Gastroesophageal sphincter (tissue), 4 donors: ENCODE results near the gene CDH5. TPM values are rescaled to one million over a fixed set of nuclear protein-coding genes. Genes with fewer than 3 reads are reported as not detected.

Experiments
- ATAC-seq: fragments of 150-250 bp; one replicate; pipeline ENCODE4 v1.9.1; 2016; ENCODE audit warnings: mild to moderate bottlenecking, moderate library complexity
- H3K27ac ChIP-seq, 4 donors: fragments of 200-600 bp; sonication (generic) in 3 of 4; 1 replicate in 3 of 4; 2 replicates in 1 of 4; pipeline ENCODE4 v1.5.1; 2016 to 2019
- H3K27me3 ChIP-seq: fragments of 200-600 bp; sonication (generic); one replicate; pipeline ENCODE4 v1.5.1; 2019
- H3K36me3 ChIP-seq, 2 donors: fragments of 200-600 bp; sonication (generic); one replicate each; pipeline ENCODE4 v1.5.1; 2019; ENCODE audit warnings: control low read depth in 1 of 2
- H3K4me1 ChIP-seq, 3 donors: fragments of 200-600 bp; sonication (generic); 1 replicate in 2 of 3; 2 replicates in 1 of 3; pipeline ENCODE4 v1.5.1; 2016 to 2019; ENCODE audit warnings: control low read depth in 2 of 3
- H3K4me3 ChIP-seq, 2 donors: fragments of 200-600 bp; sonication (generic); one replicate each; pipeline ENCODE4 v1.5.1; 2019; ENCODE audit warnings: mild to moderate bottlenecking in 1 of 2, moderate library complexity in 1 of 2
- H3K9me3 ChIP-seq, 3 donors: fragments of 200-600 bp; sonication (generic); one replicate each; pipeline ENCODE4 v1.5.1; 2017 to 2019; ENCODE audit warnings: control low read depth in 2 of 3
- CTCF ChIP-seq, 4 experiments: fragments of 200-600 bp in 2 of 4; fragments of 450-650 bp in 2 of 4; sonication (generic) in 1 of 4; IDR thresholded peaks; one replicate each; pipeline ENCODE4 v1.5.1; 2017 to 2019; ENCODE audit warnings: antibody characterized with exemption in 4 of 4, mild to moderate bottlenecking in 2 of 4, moderate library complexity in 2 of 4
- EP300 ChIP-seq: sonication (generic); formaldehyde crosslinking; IDR thresholded peaks from one replicate; pipeline ENCODE4 v1.6.1; 2017; ENCODE audit warnings: antibody characterized with exemption, mild to moderate bottlenecking
- POLR2A ChIP-seq, 2 donors: fragments of 450-650 bp; IDR thresholded peaks; one replicate each; pipeline ENCODE4 v1.6.1; 2017; ENCODE audit warnings: antibody characterized with exemption in 2 of 2, mild to moderate bottlenecking in 2 of 2, moderate library complexity in 1 of 2
- POLR2AphosphoS5 ChIP-seq: sonication (generic); formaldehyde crosslinking; IDR thresholded peaks from one replicate; pipeline ENCODE4 v1.6.1; 2017; ENCODE audit warnings: antibody characterized with exemption
- WGBS, 2 donors: methylation state at CpG; one replicate each; pipeline ENCODE4 v1.1.5; 2018; ENCODE audit warnings: low coverage in 1 of 2; 5-methylcytosine and 5-hydroxymethylcytosine counted together
- total RNA-seq, 4 donors: library from RNA; depleted of rRNA; stranded (reverse); fragments of >200 nt; gene quantifications; one replicate each; pipeline ENCODE4 v1.1.0, GENCODE V29; 2016

CDH5 gene
- total RNA-seq, 4 donors from 2014 or later: 16.2 to 50.1 (median 38.5) TPM

GRCh38 chr16:66441586-66442375, 75.3 kb downstream of the CDH5 start:
- H3K27ac ChIP-seq: no peak overlapping the region
- H3K27me3 ChIP-seq: no peaks in the 10 kb centered on the region
- no peaks in the 10 kb centered on the region for H3K36me3 ChIP-seq
- TF ChIP-seq CTCF (IDR thresholded peaks at IDR 0.05) (no peak), POLR2AphosphoS5 (no peak), POLR2A (IDR thresholded peaks at IDR 0.05) (no peak), EP300 (no peak)
- no peaks in the 10 kb centered on the region for H3K9me3 ChIP-seq
- no peak for ATAC-seq
- 100% methylated on average over 1 of the region's 7 CpGs; no CpG with 5 or more reads in 1 of the 2 donors for WGBS, 2 donors
- no peak overlapping the region for H3K4me3 ChIP-seq
- no peaks in the 10 kb centered on the region for H3K4me1 ChIP-seq

GRCh38 chr16:66442502-66443268, 76.2 kb downstream of the CDH5 start:
- Histone ChIP-seq H3K27me3 (no peaks in the 10 kb centered on the region), H3K27ac (no peak overlapping the region), H3K4me3 (no peak overlapping the region), H3K36me3 (no peaks in the 10 kb centered on the region), H3K4me1 (no peaks in the 10 kb centered on the region), H3K9me3 (no peaks in the 10 kb centered on the region)
- TF ChIP-seq POLR2AphosphoS5 (no peak), CTCF (IDR thresholded peaks at IDR 0.05) (no peak), EP300 (no peak), POLR2A (IDR thresholded peaks at IDR 0.05) (no peak)
- no peak for ATAC-seq
- WGBS, 2 donors: 63 to 73% methylated on average over 3 to 6 of the region's 6 CpGs

GRCh38 chr16:66443269-66443652, 76.8 kb downstream of the CDH5 start:
- Histone ChIP-seq H3K9me3 (no peaks in the 10 kb centered on the region), H3K36me3 (no peaks in the 10 kb centered on the region), H3K4me1 (no peaks in the 10 kb centered on the region), H3K4me3 (no peak overlapping the region), H3K27me3 (no peaks in the 10 kb centered on the region), H3K27ac (no peak overlapping the region)
- TF ChIP-seq POLR2AphosphoS5 (no peak), CTCF (IDR thresholded peaks at IDR 0.05) (no peak), EP300 (no peak), POLR2A (IDR thresholded peaks at IDR 0.05) (no peak)
- 90 to 100% methylated on average over 2 to 3 of the region's 3 CpGs for WGBS, 2 donors
- ATAC-seq: no peak

- no peak for ATAC-seq
- H3K27ac ChIP-seq: no peak overlapping the region
- no peak for TF ChIP-seq EP300
- TF ChIP-seq POLR2AphosphoS5: no peak
- no peak for TF ChIP-seq CTCF (IDR thresholded peaks at IDR 0.05)
- no peak for TF ChIP-seq POLR2A (IDR thresholded peaks at IDR 0.05)
- WGBS, 2 donors: 80% methylated on average over 1 of the region's 3 CpGs; no CpG with 5 or more reads in 1 of the 2 donors
- H3K4me3 ChIP-seq: no peak overlapping the region
- no peaks in the 10 kb centered on the region for H3K4me1 ChIP-seq
- H3K27me3 ChIP-seq: no peaks in the 10 kb centered on the region
- no peaks in the 10 kb centered on the region for H3K9me3 ChIP-seq
- H3K36me3 ChIP-seq: no peaks in the 10 kb centered on the region
Measured at GRCh38 chr16:66444049-66444481, 77.6 kb downstream of the CDH5 start.
